IMR-90 (cell line): ENCODE data around the gene NKAIN1. TPM values are rescaled to one million over a fixed set of nuclear protein-coding genes. Genes with fewer than 3 reads are reported as not detected.

Experiments
- ATAC-seq: fragments of 200-7000 bp; cut with Tn5 transposase; 2 replicates; pipeline ENCODE4 v1.9.1; 2020; ENCODE audit warnings: low read depth, mild to moderate bottlenecking, moderate library complexity
- BruUV-seq: library from RNA; stranded (reverse); fragments of 400-500 nt; replicated peaks from 2 replicates; lab custom pipeline; 2021; lab: Mats Ljungman, UMichigan
- CTCF ChIA-PET: fragments of 300-600 bp; formaldehyde crosslinking; extraction: SDS; loops from one replicate; lab custom pipeline; 2021; ENCODE audit warnings: antibody characterized with exemption; lab: Yijun Ruan, JAX
- POLR2A ChIA-PET: fragments of 300-600 bp; sonication (Branson Sonifier 250); formaldehyde crosslinking; loops from one replicate; lab custom pipeline; 2022; ENCODE audit warnings: antibody characterized with exemption; ENCODE audit not compliant: unreplicated experiment; lab: Charles Lee
- DNase-seq: peaks from one replicate; pipeline ENCODE4 v3.0.0; 2013
- H2AFZ ChIP-seq: replicated peaks from 2 replicates; pipeline ENCODE3; 2013; ENCODE audit warnings: low read length, mild to moderate bottlenecking; ENCODE audit not compliant: poor library complexity
- H2AK5ac ChIP-seq: 2 replicates; pipeline ENCODE4 v1.6.1; 2013; ENCODE audit warnings: low read depth, low read length, inconsistent platforms
- H2AK9ac ChIP-seq: replicated peaks from 2 replicates; pipeline ENCODE3; 2013; ENCODE audit warnings: mild to moderate bottlenecking, low read depth, low read length, moderate library complexity; ENCODE audit not compliant: poor library complexity
- H2BK120ac ChIP-seq: 2 replicates; pipeline ENCODE4 v1.6.1; 2013; ENCODE audit warnings: low read depth, low read length, inconsistent platforms
- H2BK15ac ChIP-seq: 3 replicates; pipeline ENCODE4 v1.6.1; 2013; ENCODE audit warnings: low read depth, low read length, inconsistent platforms
- H2BK20ac ChIP-seq: 2 replicates; pipeline ENCODE4 v1.6.1; 2013; ENCODE audit warnings: low read depth, mild to moderate bottlenecking, inconsistent platforms, low read length, moderate library complexity
- H2BK5ac ChIP-seq: 2 replicates; pipeline ENCODE4 v1.6.1; 2013; ENCODE audit warnings: mild to moderate bottlenecking, low read depth, low read length, inconsistent platforms; ENCODE audit not compliant: poor library complexity, severe bottlenecking
- H3K14ac ChIP-seq: replicated peaks from 2 replicates; pipeline ENCODE4 v1.6.1; 2013; ENCODE audit warnings: low read depth, low read length, inconsistent platforms
- H3K18ac ChIP-seq: 2 replicates; pipeline ENCODE4 v1.6.1; 2013; ENCODE audit warnings: low read depth, low read length, control low read depth
- H3K23ac ChIP-seq: 2 replicates; pipeline ENCODE4 v1.6.1; 2013; ENCODE audit warnings: low read depth, low read length, inconsistent platforms
- H3K27ac ChIP-seq: 2 replicates; pipeline ENCODE4 v1.5.1; 2013; ENCODE audit warnings: mild to moderate bottlenecking, control low read depth, low read length; ENCODE audit not compliant: insufficient read depth
- H3K27me3 ChIP-seq: 2 replicates; pipeline ENCODE4 v1.6.1; 2013; ENCODE audit warnings: low read length; ENCODE audit not compliant: control insufficient read depth, insufficient read depth
- H3K36me3 ChIP-seq: 2 replicates; pipeline ENCODE4 v1.6.1; 2013; ENCODE audit warnings: low read length, mixed read lengths; ENCODE audit not compliant: control insufficient read depth, insufficient read depth
- H3K4ac ChIP-seq: 2 replicates; pipeline ENCODE4 v1.6.1; 2013; ENCODE audit warnings: low read depth, low read length, inconsistent platforms
- H3K4me1 ChIP-seq: 2 replicates; pipeline ENCODE4 v1.6.1; 2013; ENCODE audit warnings: low read length, mixed read lengths; ENCODE audit not compliant: control insufficient read depth, insufficient read depth
- H3K4me2 ChIP-seq: 2 replicates; pipeline ENCODE4 v1.6.1; 2013; ENCODE audit warnings: low read depth, mild to moderate bottlenecking, control low read depth, low read length, moderate library complexity
- H3K4me3 ChIP-seq: 2 replicates; pipeline ENCODE4 v1.5.1; 2013; ENCODE audit warnings: low read depth, mild to moderate bottlenecking, control low read depth, low read length, moderate library complexity; ENCODE audit not compliant: insufficient read depth
- H3K56ac ChIP-seq: 2 replicates; pipeline ENCODE4 v1.6.1; 2013; ENCODE audit warnings: low read length, inconsistent platforms; ENCODE audit not compliant: insufficient read depth; ENCODE audit errors: extremely low read depth
- H3K79me1 ChIP-seq, 2 experiments: 2 replicates each; pipeline ENCODE4 v1.6.1; 2013; ENCODE audit warnings: low read length in 2 of 2, inconsistent platforms in 1 of 2, low read depth in 1 of 2
- H3K9ac ChIP-seq: 2 replicates; pipeline ENCODE4 v1.6.1; 2013; ENCODE audit warnings: low read depth, low read length, control low read depth
- H3K9me1 ChIP-seq: 2 replicates; pipeline ENCODE4 v1.6.1; 2013; ENCODE audit warnings: low read length, inconsistent platforms; ENCODE audit not compliant: insufficient read depth
- H3K9me3 ChIP-seq: 2 replicates; pipeline ENCODE4 v1.6.1; 2013; ENCODE audit warnings: low read length; ENCODE audit not compliant: control insufficient read depth, insufficient read depth
- H4K20me1 ChIP-seq: 2 replicates; pipeline ENCODE4 v1.6.1; 2013; ENCODE audit warnings: low read length, inconsistent platforms; ENCODE audit not compliant: insufficient read depth
- H4K5ac ChIP-seq: 2 replicates; pipeline ENCODE4 v1.6.1; 2013; ENCODE audit warnings: mild to moderate bottlenecking, low read depth, low read length, control low read depth
- H4K8ac ChIP-seq, 2 experiments: 2 replicates each; pipeline ENCODE4 v1.6.1; 2013; ENCODE audit warnings: low read depth in 2 of 2, low read length in 2 of 2, control low read depth in 1 of 2, inconsistent platforms in 1 of 2
- H4K91ac ChIP-seq: 2 replicates; pipeline ENCODE4 v1.6.1; 2013; ENCODE audit warnings: low read depth, low read length, inconsistent platforms; ENCODE audit not compliant: insufficient read depth
- BHLHE40 ChIP-seq: fragments of 150-350 bp; IDR thresholded peaks from 2 replicates; pipeline ENCODE4 v1.6.1; 2016; ENCODE audit warnings: mild to moderate bottlenecking, low read depth, low read length
- CEBPB ChIP-seq: IDR thresholded peaks from 2 replicates; pipeline ENCODE4 v1.6.1; 2012; ENCODE audit warnings: low read depth, low read length, improper control_type of control experiment
- CHD1 ChIP-seq: IDR thresholded peaks from 2 replicates; pipeline ENCODE4 v1.6.1; 2012; ENCODE audit warnings: low read depth, low read length, improper control_type of control experiment
- CTCF ChIP-seq: conservative IDR thresholded peaks from 2 replicates; pipeline ENCODE4 v1.5.1; 2012; ENCODE audit warnings: mild to moderate bottlenecking, low read depth, low read length, improper control_type of control experiment
- ELK1 ChIP-seq: fragments of 150-350 bp; IDR thresholded peaks from 2 replicates; pipeline ENCODE4 v1.6.1; 2016; ENCODE audit warnings: low read depth, mild to moderate bottlenecking, low read length, moderate library complexity, borderline replicate concordance
- FOS ChIP-seq: fragments of 150-350 bp; IDR thresholded peaks from 2 replicates; pipeline ENCODE4 v1.6.1; 2016; ENCODE audit warnings: low read depth, low read length
- MAFK ChIP-seq: IDR thresholded peaks from 2 replicates; pipeline ENCODE4 v1.6.1; 2012; ENCODE audit warnings: low read depth, low read length, improper control_type of control experiment
- MAZ ChIP-seq: IDR thresholded peaks from 2 replicates; pipeline ENCODE4 v1.6.1; 2012; ENCODE audit warnings: low read depth, mild to moderate bottlenecking, low read length, improper control_type of control experiment, moderate library complexity, borderline replicate concordance
- MXI1 ChIP-seq: IDR thresholded peaks from 2 replicates; pipeline ENCODE4 v1.6.1; 2012; ENCODE audit warnings: low read depth, mild to moderate bottlenecking, low read length, moderate library complexity, borderline replicate concordance
- NFE2L2 ChIP-seq: fragments of 150-350 bp; IDR thresholded peaks from 2 replicates; pipeline ENCODE4 v1.6.1; 2016; ENCODE audit warnings: low read depth, mild to moderate bottlenecking, low read length
- POLR2A ChIP-seq: IDR thresholded peaks from 2 replicates; pipeline ENCODE4 v1.6.1; 2012; ENCODE audit warnings: mild to moderate bottlenecking, low read depth, low read length
- RAD21 ChIP-seq: IDR thresholded peaks from 2 replicates; pipeline ENCODE4 v1.6.1; 2012; ENCODE audit warnings: low read length, improper control_type of control experiment
- RCOR1 ChIP-seq: IDR thresholded peaks from 2 replicates; pipeline ENCODE4 v1.6.1; 2012; ENCODE audit warnings: mild to moderate bottlenecking, low read length, improper control_type of control experiment; ENCODE audit not compliant: insufficient replicate concordance
- RFX5 ChIP-seq: IDR thresholded peaks from 2 replicates; pipeline ENCODE4 v1.8.0; 2012; ENCODE audit warnings: low read depth, mild to moderate bottlenecking, low read length, moderate library complexity
- SMC3 ChIP-seq: fragments of 150-350 bp; IDR thresholded peaks from 2 replicates; pipeline ENCODE4 v1.6.1; 2016; ENCODE audit warnings: low read depth, mild to moderate bottlenecking, antibody characterized with exemption, low read length, moderate library complexity
- USF2 ChIP-seq: fragments of 150-350 bp; IDR thresholded peaks from 2 replicates; pipeline ENCODE4 v1.6.1; 2017; ENCODE audit warnings: mild to moderate bottlenecking, antibody characterized with exemption, low read length, low read depth
- WGBS, 2 experiments: methylation state at CpG; one replicate each; pipeline versions ENCODE4 v1.1.5 to v1.1.7; 2013; ENCODE audit warnings: missing lambda C conversion rate in 2 of 2; ENCODE audit not compliant: insufficient read length in 1 of 2; ENCODE audit errors: extremely low coverage in 2 of 2; 5-methylcytosine and 5-hydroxymethylcytosine counted together
- dilution Hi-C: fragments of 300-500 bp; cut with HindIII; formaldehyde crosslinking; loops from one replicate; pipeline ENCODE4 v1.14.3; 2018; ENCODE audit warnings: low sequenced_read_pairs; ENCODE audit not compliant: unreplicated experiment
- in situ Hi-C: fragments of 300-500 bp; cut with MboI; formaldehyde crosslinking; loops from 3 replicates; pipeline ENCODE4 v1.14.3; 2019; ENCODE audit warnings: low sequenced_read_pairs, inconsistent platforms, mixed read lengths
- intact Hi-C: fragments of 100-400 bp; cut with micrococcal nuclease; formaldehyde crosslinking; loops from 2 replicates; pipeline ENCODE4 v1.10.0; 2022
- polyA plus RNA-seq, 3 experiments: library from polyadenylated mRNA; depleted of rRNA; stranded (reverse); fragments of >200 nt; gene quantifications; 2 replicates each; pipeline ENCODE4 v1.2.3, GENCODE V29; 2012; ENCODE audit warnings: low replicate concordance in 1 of 3
- total RNA-seq: library from RNA; depleted of rRNA; stranded (reverse); fragments of >200 nt; gene quantifications from 2 replicates; pipeline ENCODE4 v1.2.3, GENCODE V29; 2012

NKAIN1 gene
- total and polyA plus RNA-seq, 2 of the 4 experiments (the other 2 are of a cell fraction), result under 0.01 to 0.09 TPM

GRCh38 chr1:31163866-31164265, 75.8 kb downstream of the NKAIN1 start:
- WGBS, 2 experiments, result 88% methylated on average over 1 of the region's 9 CpGs; no CpG with 5 or more reads in 1 of the 2 experiments
- H2BK120ac ChIP-seq, result no peak overlapping the region
- POLR2A ChIA-PET, result interaction anchor here (0.6 kb wide), 1 partner anchor 243 kb away, joined by 6 read pairs; no protein-coding TSS in a partner anchor
- H2AK9ac ChIP-seq, result no peak overlapping the region
- H2AFZ ChIP-seq, result no peak overlapping the region
- DNase-seq (no peak), ATAC-seq (no peak)
- H3K79me1 ChIP-seq, result no peaks in the 10 kb centered on the region
- no peak overlapping the region for H3K23ac ChIP-seq
- H3K4me1 ChIP-seq, result no peaks in the 10 kb centered on the region
- H3K14ac ChIP-seq, result no peak overlapping the region
- no peak overlapping the region for H4K8ac ChIP-seq
- H3K18ac ChIP-seq, result no peak overlapping the region
- no peaks in the 10 kb centered on the region for H3K9me3 ChIP-seq
- no peak overlapping the region for H2BK15ac ChIP-seq
- dilution Hi-C loops, result no loop called here
- intact Hi-C loops, result no loop called here
- H3K4me2 ChIP-seq, result no peak overlapping the region
- CTCF ChIA-PET, result interaction anchor here (0.6 kb wide), 1 partner anchor 101 kb away, joined by 3 read pairs; no protein-coding TSS in a partner anchor
- no peak overlapping the region for H2BK5ac ChIP-seq
- no peaks in the 10 kb centered on the region for H4K20me1 ChIP-seq
- H3K4me3 ChIP-seq, result no peak overlapping the region
- no peaks in the 10 kb centered on the region for H3K9me1 ChIP-seq
- H3K27ac ChIP-seq, result no peak overlapping the region
- no peaks in the 10 kb centered on the region for H3K36me3 ChIP-seq
- in situ Hi-C loops, result no loop called here
- no peak overlapping the region for H4K91ac ChIP-seq
- H4K5ac ChIP-seq, result no peak overlapping the region
- BruUV-seq, result no TSS peak
- TF ChIP-seq MAZ (no peak), SMC3 (no peak), CHD1 (no peak), RAD21 (no peak), NFE2L2 (no peak), RCOR1 (no peak), USF2 (no peak), MXI1 (no peak), FOS (no peak), POLR2A (no peak), ELK1 (no peak), RFX5 (no peak), MAFK (no peak), BHLHE40 (no peak), CTCF (no peak), CEBPB (no peak)
- no peak overlapping the region for H2BK20ac ChIP-seq
- no peak overlapping the region for H3K56ac ChIP-seq
- H3K4ac ChIP-seq, result no peak overlapping the region
- no peak overlapping the region; the same call in 1 of the 2 replicates for H2AK5ac ChIP-seq
- no peak overlapping the region for H3K9ac ChIP-seq
- H3K27me3 ChIP-seq, result no peaks in the 10 kb centered on the region; the same call in 1 of the 2 replicates
